Brain pericyte (primary cell): ENCODE measurements around the gene AGR3.
"Not testable (repeated sequence)": the region's sequence is repeated elsewhere in the genome, so short reads cannot be mapped to it uniquely, and the experiment has no call there.

Experiments
- DNase-seq: peaks from one replicate; pipeline ENCODE4 v3.0.0-alpha.2; 2012; ENCODE audit warnings: low read depth, low spot score

AGR3 gene

DNA sequence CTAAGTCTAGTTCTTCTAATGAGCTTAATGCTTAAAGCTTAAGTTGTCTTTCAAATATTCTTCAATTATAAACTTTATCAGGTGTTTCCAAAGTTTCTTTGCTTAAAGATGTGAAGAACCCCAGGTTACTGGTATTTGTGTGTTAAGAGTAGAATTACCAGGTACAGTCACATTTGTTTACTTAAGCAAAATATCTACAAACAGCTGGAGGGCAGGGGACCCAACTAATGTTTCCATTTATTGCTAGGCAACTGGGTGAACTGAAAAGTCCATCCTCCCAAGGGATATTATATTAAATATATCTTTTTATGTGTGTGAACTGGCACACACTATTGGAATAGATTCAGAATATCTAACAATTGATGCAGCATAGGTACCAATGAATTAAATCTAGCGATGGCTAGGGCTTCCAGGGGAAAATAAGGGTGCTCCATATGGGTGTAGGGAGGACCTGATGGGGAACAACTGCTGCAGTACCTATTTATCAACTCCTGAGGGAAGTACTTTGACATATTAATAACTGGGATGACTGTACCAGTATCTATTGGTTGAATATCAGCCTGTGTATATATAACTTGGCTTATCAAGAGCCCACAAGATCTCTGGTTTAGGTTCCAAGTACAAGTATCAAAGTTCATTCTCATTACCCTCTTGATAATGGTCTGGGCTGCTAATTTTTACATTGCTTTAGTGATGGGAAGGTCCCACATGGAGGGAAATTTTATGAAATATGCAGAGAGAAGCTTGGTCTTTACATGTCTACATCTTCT, 10.3 kb upstream of the AGR3 start:
- no peak for DNase-seq

DNA sequence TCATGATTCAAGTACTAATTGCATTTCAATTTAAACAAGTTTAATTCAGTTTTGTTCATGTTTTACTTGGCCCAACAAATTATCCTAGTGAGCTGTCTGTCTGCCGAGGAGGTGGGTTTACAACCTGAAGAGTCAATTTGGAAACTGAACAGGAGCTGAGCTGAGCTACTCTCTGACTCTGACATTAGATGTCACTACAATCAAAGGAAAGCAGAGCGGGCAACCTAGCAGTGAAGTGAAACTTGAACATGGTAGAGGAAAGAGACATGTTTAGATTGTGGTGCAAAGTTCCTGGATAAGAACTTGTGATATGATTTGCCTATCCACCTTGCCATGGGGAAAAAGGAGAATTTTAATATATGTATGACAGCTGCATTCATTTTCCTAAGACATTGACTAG, 9.6 kb upstream of the AGR3 start:
- no peak for DNase-seq

DNA sequence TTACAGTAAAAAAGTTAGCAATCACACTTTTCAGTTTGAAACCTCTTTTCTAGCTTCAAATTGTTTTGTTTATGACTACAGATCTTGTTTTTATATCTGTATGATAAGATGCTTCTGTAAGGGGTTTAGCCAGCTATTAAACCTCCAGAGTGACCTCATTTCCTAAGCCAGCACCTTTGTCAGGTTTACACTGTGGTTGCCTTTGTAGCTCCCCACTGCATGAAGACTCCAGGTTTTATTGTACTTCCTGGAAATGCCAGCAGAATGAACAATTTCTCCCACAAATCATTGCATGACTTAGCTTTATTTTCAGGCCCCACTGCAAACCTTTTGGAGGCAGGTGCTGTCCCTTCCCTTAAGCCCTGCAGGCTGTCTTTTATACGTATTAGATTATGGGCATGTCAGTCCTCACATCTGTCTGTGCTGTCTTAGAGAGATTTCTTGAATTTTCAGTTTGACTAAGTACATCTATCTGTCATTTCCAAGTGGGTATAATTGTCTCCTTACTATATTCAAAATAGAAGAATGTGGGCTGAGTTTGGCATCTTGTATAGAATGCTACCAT, 8.2 kb upstream of the AGR3 start:
- no peak for DNase-seq

DNA sequence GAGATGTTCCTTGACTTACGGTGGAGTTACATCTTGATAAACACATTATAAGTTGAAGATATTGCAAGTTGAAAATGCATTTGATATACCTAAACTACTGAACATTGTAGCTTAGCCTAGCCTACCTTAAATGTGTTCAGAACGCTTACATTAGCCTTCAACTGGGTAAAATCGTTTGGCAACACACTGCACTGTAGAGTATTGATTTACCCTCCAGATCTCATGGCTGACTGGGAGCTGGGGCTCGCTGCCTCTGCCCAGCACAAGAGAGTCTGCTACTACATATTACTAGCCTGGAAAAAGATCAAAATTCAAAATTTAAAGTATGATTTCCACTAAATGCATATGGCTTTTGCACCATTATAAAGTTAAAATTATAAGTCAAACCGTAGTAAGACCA, 7.5 kb upstream of the AGR3 start:
- DNase-seq = no peak

GRCh38 chr7:16883918-16884317, 2.1 kb upstream of the AGR3 start:
- DNase-seq = no peak

- DNase-seq = no peak
These were observed 1.2 kb downstream of the AGR3 start for GRCh38 chr7:16880554-16880953.

GRCh38 chr7:16879181-16879580, 2.6 kb downstream of the AGR3 start:
- DNase-seq = no peak

- no peak for DNase-seq
These were observed 5.9 kb downstream of the AGR3 start for GRCh38 chr7:16875861-16876260.

DNA sequence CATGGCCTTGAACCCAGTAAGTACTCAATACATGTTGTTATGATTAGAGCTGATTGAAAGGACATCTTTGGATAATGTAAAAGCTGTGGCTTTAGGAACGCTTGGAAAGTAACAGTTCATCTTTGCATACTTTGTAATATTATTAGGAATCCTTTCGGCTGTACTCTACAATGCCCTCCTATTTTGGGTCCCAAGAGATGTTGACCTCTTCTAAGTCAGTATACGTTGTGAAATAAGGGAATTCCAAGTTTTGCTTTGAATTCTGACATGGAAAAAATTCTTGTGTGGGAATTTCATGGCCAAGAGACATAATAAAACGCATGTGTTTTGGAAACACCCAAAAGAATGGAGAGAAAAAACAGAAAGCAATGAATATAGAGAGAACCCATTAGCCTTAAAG, 7.7 kb downstream of the AGR3 start:
- no peak for DNase-seq

DNA sequence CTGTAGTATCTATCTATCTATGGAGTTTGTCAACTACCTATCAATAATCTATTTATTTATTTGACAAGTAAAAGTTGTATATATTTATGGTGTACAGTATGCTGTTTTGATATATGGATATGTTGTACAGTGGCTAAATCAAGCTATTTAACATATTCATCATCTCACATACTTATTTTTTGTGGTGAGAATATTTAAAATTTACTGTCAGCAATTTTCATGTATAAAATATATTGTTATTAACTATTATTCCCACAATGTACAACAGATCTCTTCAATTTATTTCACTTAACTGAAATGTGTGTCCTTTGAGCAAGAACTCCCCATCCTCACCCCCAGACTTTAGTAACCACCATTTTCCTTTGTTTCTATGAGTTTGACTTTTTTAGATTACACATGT, 14.5 kb downstream of the AGR3 start:
- no peak for DNase-seq

- not testable (repeated sequence) for DNase-seq
These were observed 28.6 kb downstream of the AGR3 start for GRCh38 chr7:16853189-16853588.

DNA sequence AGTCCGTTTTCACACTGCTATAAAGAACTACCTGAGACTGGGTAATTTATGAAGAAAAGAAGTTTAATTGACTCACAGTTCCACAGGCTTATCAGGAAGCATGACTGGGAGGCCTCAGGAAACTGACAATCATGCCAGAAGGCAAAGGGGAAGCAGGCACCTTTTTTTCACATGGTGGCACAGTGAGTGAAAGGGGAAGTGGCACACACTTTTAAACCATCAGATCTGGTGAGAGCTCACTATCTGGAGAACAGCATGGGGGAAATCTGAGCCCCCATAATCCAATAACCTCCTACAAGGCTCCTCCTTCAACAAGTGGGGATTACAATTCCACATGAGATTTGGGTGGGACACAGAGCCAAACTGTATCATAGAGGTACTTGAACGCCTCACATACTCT, 30.0 kb downstream of the AGR3 start:
- DNase-seq = no peak

GRCh38 chr7:16850614-16851466, 30.9 kb downstream of the AGR3 start:
- no peak for DNase-seq

DNA sequence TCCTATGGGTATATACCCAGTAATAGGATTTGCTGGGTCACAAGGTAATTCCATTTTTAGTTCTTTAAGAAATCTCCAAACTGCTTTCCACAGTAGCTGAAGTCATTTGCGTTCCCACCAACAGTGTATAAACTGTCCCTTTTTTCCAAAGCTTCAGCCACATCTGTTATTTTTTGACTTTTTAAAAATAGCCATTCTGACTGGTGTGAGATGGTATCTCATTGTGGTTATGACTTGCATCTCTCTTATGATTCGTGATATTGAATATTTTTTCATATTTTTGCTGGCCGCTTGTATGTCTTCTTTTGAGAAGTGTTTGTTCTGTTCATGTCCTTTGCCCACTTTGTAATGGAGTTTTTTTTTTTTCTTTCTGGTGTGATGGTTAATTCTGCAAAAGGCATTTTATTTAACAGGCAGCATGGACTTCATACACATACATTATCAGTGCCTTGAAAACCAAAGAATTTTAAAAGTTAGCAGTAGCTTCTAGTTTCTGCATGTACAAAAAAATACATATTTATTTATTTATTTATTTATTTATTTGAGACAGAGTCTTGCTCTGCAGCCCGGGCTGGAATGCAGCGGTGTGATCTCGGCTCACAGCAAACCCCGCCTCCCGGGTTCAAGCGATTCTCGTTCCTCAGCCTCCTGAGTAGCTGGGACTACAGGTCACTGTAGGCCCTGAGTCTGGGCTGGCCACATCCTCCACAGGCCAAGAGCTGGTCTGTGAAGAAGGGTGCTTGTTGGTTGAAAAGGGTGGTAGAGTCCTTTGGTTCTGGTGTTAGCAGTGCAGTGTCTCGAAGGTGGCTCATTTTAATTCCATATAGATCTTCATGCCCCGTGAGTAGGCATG, 32.3 kb downstream of the AGR3 start:
- DNase-seq = no peak

DNA sequence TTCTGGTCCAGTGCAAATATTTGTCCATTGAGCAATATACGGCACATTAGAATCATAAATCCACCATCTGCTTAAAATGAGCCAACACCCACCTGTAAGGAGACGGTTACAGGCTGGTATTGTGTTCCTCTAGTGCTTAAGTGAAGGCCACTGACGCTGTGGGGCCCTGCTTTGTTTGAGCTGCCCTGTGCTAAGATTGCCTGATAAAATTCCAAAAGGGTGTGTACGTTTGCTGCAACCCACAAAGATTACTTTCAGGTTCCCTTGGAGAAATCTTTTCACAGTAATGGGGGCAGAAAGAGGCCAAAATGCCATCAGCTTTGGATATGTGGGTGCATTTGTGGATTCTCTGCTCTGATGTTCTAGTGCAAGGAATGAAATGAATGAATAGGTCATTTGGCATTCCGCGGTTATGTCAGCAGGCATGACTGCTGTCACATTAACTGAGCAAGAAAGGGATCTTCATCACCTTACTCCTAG, 34.4 kb downstream of the AGR3 start:
- DNase-seq = no peak

DNA sequence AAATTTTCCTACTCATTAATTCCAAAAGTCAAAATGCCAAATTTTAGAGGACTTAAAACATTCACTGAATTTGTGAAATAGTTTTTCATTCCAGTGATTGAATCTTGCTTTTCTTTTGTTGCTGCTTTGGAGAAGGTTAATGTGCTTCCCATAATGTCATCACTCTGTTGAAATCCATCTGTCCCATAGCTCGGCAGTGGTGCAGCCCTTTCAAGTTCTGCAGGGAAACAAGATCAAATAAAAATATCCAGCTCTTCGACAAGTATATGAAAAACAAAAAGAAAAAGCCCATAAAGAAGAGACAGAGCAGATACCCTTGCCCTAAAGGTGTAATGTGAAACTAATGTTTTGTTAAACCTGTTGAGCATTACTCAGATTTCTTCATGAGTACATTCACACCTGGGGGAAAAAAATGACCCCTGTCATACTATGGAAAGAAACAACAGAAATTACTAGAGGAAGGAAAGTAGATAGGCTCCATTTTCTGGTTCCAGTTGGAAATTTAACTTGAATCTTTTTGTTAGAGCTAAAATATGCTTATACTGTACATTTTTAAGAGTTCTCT, 35.1 kb downstream of the AGR3 start:
- DNase-seq = no peak

DNA sequence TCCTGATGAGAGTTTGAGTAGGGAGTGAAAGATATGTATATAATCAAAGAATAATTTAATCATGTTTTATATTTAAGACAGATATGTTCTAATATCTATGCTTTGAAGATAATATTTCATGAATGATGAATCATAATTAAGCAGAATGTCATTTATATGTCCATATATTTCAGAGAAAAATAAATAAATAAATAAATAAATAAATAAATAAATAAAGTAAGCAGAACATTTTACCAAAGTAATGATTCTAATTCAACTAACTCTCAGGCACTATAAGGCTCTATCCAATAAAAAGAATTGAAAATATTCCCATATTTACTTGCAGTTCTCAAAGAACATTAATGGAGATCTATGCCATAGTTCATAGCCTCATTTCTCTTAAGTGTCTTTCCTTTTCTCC, 36.0 kb downstream of the AGR3 start:
- no peak for DNase-seq

DNA sequence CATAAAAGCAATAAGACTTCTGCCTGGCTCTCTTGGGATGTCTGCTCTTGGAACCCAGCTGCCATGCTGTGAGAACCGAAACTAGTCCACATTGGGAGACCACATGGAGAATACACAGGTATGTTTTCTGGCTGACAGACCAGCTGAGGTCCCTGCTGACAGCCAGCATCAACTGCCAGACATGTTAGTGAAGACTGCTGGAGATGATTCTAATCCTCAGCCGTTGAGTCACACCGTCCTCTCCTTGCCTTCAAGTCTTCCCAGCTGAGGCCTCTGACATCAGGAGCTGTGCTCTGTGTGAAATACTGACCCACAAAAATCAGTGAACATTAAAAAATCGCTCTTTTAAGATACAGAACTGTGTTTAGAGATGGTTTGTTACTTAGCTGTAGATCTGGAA, 40.1 kb downstream of the AGR3 start:
- DNase-seq = no peak

DNA sequence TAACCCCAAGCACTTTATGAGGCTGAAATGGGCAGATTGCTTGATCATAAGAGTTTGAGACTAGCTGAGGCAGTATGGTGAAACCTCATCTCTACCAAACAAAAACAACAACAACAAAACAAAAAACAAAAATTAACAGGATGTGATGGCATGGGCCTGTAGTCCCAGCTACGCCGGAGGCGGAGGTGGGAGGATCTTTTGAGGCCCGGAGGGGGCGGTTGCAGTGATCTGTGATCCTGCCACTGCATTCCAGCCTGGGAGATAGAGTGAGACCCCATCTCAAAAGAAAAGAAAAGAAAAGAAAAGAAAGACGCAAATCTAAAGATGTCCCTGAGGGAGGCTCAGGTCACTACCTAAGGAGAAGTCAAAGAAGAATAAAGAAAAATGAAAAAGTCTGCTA, 41.7 kb downstream of the AGR3 start:
- no peak for DNase-seq

GRCh38 chr7:16839646-16840045, 42.1 kb downstream of the AGR3 start:
- no peak for DNase-seq

DNA sequence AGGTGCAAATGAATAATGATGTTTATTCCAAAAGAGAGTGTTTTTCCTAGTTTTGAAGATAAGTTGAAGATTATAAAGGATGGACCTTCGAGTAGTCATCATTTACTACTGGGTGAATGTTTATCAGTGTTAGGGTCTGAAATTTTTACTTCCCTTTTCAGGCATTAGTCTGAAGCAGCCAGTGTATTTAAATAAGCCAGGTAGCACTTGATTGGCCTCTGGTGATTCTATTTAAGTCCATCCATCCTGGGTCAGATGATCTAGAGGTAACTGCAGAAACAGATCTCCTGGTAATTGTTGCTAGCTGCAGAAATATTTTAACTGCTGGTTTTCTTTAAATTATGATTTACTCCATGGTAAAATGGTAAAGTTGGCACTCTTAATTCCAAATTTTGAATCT, 42.9 kb downstream of the AGR3 start:
- DNase-seq = no peak
